Ishikawa (cell line): ENCODE results near the gene AHI1.

Source experiments
- CEBPB ChIP-seq: IDR thresholded peaks from 2 replicates; pipeline ENCODE4 v1.6.1; 2012
- CREB1 ChIP-seq: IDR thresholded peaks from 2 replicates; pipeline ENCODE4 v1.6.1; 2012; ENCODE audit warnings: low read depth
- EP300 ChIP-seq: IDR thresholded peaks from 2 replicates; pipeline ENCODE4 v1.6.1; 2012; ENCODE audit warnings: borderline replicate concordance
- FOXM1 ChIP-seq: IDR thresholded peaks from 2 replicates; pipeline ENCODE4 v1.6.1; 2012; ENCODE audit warnings: low read depth, borderline replicate concordance
- NFIC ChIP-seq: IDR thresholded peaks from 2 replicates; pipeline ENCODE4 v1.6.1; 2012
- RAD21 ChIP-seq: IDR thresholded peaks from 2 replicates; pipeline ENCODE4 v1.6.1; 2012; ENCODE audit warnings: low read depth
- TCF12 ChIP-seq: IDR thresholded peaks from 2 replicates; pipeline ENCODE4 v1.6.1; 2012; ENCODE audit warnings: low read depth
- ZBTB7A ChIP-seq: IDR thresholded peaks from 2 replicates; pipeline ENCODE4 v1.6.1; 2012; ENCODE audit warnings: low read depth
- TF ChIP-seq, protein P1 (sequence below): IDR thresholded peaks from 2 replicates; pipeline ENCODE4 v1.6.1; 2012
- TF ChIP-seq, protein P2 (sequence below): IDR thresholded peaks from 2 replicates; pipeline ENCODE4 v1.6.1; 2012; ENCODE audit warnings: low read depth, mild to moderate bottlenecking

DNA sequence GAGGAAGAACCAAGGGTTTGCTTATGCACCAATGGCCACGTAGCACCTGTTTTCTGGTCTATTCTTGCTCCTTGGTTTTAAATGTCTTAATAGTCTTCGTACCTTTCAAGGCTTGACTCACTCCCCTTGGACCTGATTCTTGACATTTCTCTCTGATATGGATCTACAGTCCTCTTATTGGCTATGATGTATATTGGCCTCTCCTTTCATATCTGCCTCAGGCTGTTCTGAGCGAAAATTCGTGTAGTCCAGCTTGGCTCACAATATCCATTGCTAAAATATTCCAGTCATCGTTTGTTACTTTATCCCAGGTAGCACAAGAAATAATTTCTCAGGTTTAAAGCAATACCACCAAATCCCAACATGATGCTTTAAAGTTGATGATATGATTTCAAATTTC, 256.8 kb downstream of the AHI1 start:
- TF ChIP-seq, protein P1, sequence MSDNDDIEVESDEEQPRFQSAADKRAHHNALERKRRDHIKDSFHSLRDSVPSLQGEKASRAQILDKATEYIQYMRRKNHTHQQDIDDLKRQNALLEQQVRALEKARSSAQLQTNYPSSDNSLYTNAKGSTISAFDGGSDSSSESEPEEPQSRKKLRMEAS, result no peak
- TF ChIP-seq, protein P2, sequence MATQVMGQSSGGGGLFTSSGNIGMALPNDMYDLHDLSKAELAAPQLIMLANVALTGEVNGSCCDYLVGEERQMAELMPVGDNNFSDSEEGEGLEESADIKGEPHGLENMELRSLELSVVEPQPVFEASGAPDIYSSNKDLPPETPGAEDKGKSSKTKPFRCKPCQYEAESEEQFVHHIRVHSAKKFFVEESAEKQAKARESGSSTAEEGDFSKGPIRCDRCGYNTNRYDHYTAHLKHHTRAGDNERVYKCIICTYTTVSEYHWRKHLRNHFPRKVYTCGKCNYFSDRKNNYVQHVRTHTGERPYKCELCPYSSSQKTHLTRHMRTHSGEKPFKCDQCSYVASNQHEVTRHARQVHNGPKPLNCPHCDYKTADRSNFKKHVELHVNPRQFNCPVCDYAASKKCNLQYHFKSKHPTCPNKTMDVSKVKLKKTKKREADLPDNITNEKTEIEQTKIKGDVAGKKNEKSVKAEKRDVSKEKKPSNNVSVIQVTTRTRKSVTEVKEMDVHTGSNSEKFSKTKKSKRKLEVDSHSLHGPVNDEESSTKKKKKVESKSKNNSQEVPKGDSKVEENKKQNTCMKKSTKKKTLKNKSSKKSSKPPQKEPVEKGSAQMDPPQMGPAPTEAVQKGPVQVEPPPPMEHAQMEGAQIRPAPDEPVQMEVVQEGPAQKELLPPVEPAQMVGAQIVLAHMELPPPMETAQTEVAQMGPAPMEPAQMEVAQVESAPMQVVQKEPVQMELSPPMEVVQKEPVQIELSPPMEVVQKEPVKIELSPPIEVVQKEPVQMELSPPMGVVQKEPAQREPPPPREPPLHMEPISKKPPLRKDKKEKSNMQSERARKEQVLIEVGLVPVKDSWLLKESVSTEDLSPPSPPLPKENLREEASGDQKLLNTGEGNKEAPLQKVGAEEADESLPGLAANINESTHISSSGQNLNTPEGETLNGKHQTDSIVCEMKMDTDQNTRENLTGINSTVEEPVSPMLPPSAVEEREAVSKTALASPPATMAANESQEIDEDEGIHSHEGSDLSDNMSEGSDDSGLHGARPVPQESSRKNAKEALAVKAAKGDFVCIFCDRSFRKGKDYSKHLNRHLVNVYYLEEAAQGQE, result no peak
- TF ChIP-seq CEBPB (no peak), FOXM1 (no peak), RAD21 (no peak), CREB1 (no peak), ZBTB7A (no peak), NFIC (no peak), TCF12 (no peak), EP300 (no peak)
